ENCODE results near the gene TOPORS. TPM values are rescaled to one million over a fixed set of nuclear protein-coding genes. Genes with fewer than 3 reads are reported as not detected.

Gene TOPORS
- 10.0 to 15.8 TPM (median 11.4 TPM) in 5 replicates for total RNA-seq (2022; extraction: Qiagen RNA extraction)

DNA sequence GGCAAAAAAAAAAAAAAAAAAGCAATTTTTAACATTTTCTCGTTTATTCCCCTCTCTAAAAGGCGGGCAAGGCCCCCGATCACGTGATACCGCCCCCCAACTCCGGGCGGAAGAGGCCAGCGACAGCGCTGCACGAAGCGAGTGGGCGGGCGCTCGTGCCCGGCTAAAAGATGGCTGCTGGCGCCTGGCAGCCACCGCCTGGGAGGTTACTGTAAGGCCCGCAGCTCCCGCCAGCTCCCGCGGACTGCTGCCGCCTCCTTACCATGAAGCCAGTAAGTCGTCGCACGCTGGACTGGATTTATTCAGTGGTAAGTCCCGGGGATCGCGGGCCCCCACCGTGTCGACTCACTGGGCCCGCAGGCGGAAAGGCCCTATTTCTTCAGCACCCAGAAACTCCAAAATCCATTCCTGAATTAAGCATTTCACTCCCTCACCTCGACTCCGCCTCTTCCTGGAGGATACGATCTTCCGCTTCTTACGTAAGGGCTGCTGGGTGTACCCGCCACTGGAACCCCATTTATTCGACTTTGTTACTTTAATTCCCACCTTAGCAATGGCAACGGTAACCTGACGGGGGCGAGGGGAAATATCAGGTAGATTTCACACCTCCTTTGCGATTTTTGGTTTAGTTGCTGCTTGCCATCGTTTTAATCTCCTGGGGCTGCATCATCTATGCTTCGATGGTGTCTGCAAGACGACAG lies at the start of gene TOPORS, which contains the start of gene SMIM27:
TSS of gene TOPORS (minus strand) at position 415 of the 701 bp plus-strand sequence. CDS start at position 265, 150 bp downstream.
TSS of gene SMIM27 (plus strand) at position 156 of the 701 bp plus-strand sequence. CDS start at position 264, 108 bp downstream.

GRCh38 chr9:32572900-32573523 lies 20.6 kb upstream of the TOPORS start, which contains the start of gene NDUFB6:
TSS of gene NDUFB6 (minus strand) at chr9:32573159. CDS start at chr9:32573060, 99 bp downstream.

DNA sequence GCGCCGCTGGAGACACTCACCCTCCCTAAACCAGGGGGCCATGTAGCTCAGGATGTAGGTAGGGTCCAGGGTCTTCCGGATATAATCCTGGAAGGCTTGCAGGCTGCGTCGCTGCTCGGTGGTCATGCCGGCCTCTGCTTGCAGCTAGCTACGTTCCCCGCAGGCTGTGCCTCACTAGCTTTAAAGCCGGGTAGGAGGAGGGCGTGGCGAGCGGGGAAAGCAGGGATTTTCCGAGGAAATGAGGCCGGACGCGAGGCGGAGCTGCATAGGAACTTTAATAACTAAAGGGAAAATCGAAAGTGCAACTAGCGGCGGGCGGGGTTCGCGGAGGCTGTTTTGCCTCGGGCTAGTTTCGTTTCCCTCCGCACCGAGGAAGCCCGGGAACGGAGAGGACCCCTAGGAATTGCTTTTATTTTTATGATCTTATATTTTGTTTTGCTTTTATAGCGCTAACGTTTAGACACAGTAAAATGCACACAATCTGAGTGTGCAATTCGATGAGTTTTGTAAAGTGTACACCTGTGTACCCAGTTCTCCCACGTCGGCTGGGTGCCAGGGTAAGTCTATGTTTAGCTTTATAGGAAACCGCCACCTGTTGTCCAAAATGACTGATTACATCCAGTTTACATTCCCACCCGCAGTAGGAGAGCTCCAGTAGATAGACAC lies 26.2 kb downstream of the TOPORS start, which contains the start of gene RIGI:
TSS of gene RIGI (minus strand) at position 156 of the 666 bp plus-strand sequence. CDS start at position 126, 30 bp downstream.

Other genes with a start within 250 kb of the TOPORS start
- 26.0 to 31.2 TPM (median 26.8 TPM) in 5 replicates for gene ACO1, start 167.9 kb downstream of the TOPORS start, total RNA-seq (2022; extraction: Qiagen RNA extraction)
- 2.4 to 3.8 TPM (median 2.5 TPM) in 5 replicates for gene RIGI, start 26.4 kb downstream of the TOPORS start, total RNA-seq (2022; extraction: Qiagen RNA extraction)
- gene SMIM27, start 259 bp downstream of the TOPORS start, total RNA-seq (2022; extraction: Qiagen RNA extraction), result 10.7 to 16.1 TPM (median 13.3 TPM) in 5 replicates
- 102 to 119 TPM (median 107 TPM) in 5 replicates for gene NDUFB6, start 20.6 kb upstream of the TOPORS start, total RNA-seq (2022; extraction: Qiagen RNA extraction)
- 0.01 TPM in 1 of 5 replicates, not detected in the others for gene TAF1L, start 83.1 kb upstream of the TOPORS start, total RNA-seq (2022; extraction: Qiagen RNA extraction)
- 0.02 TPM in 1 of 5 replicates, not detected in the others for gene TMEM215, start 231.0 kb upstream of the TOPORS start, total RNA-seq (2022; extraction: Qiagen RNA extraction)